HepG2 (cell line): ENCODE results near the gene MBIP. TPM values are rescaled to one million over a fixed set of nuclear protein-coding genes. Genes with fewer than 3 reads are reported as not detected.
A peak's percentile ranks its signal among the peaks of the same experiment; 100 is the strongest.

ENCODE experiments used
- CBX2 ChIP-seq, 2 experiments: fragments of 200-600 bp in 1 of 2; sonication (generic); formaldehyde crosslinking in 1 of 2; IDR thresholded peaks; 2 replicates each; pipeline versions ENCODE4 v1.7.0 to v1.8.1; 2018 to 2022; ENCODE audit warnings: low read depth in 2 of 2, low read length in 1 of 2, mild to moderate bottlenecking in 1 of 2, missing genetic modification reagents in 1 of 2
- GMEB2 ChIP-seq: IDR thresholded peaks from 2 replicates; pipeline ENCODE4 v1.6.1; 2016; ENCODE audit warnings: missing biosample characterization, missing genetic modification reagents, low read depth
- GPN1 ChIP-seq: sonication (generic); formaldehyde crosslinking; IDR thresholded peaks from 2 replicates; pipeline ENCODE4 v1.5.1; 2020; ENCODE audit warnings: missing genetic modification reagents, borderline replicate concordance
- HMG20B ChIP-seq: conservative IDR thresholded peaks from 2 replicates; pipeline ENCODE4 v1.6.1; 2016; ENCODE audit warnings: missing genetic modification reagents, missing compliant biosample characterization
- HOXA7 ChIP-seq: sonication (generic); formaldehyde crosslinking; IDR thresholded peaks from 2 replicates; pipeline ENCODE4 v1.8.1; 2022; ENCODE audit warnings: mild to moderate bottlenecking, missing genetic modification reagents, moderate library complexity
- JUN ChIP-seq: sonication (generic); formaldehyde crosslinking; IDR thresholded peaks from 2 replicates; pipeline ENCODE4 v1.4.0; 2020; ENCODE audit warnings: mild to moderate bottlenecking, missing genetic modification reagents
- KDM1A ChIP-seq: IDR thresholded peaks from 2 replicates; pipeline ENCODE4 v1.6.1; 2016; ENCODE audit warnings: missing compliant biosample characterization
- KDM5A ChIP-seq: fragments of 200-600 bp; sonication (generic); IDR thresholded peaks from 2 replicates; pipeline ENCODE4 v1.7.0; 2018; ENCODE audit warnings: antibody characterized with exemption, mild to moderate bottlenecking, low read length, borderline replicate concordance
- MAFG ChIP-seq: sonication (generic); formaldehyde crosslinking; IDR thresholded peaks from 2 replicates; pipeline ENCODE4 v1.5.1; 2020; ENCODE audit warnings: mild to moderate bottlenecking, missing genetic modification reagents
- MATR3 ChIP-seq: sonication (generic); formaldehyde crosslinking; IDR thresholded peaks from 2 replicates; pipeline ENCODE4 v1.4.0; 2020; ENCODE audit warnings: missing genetic modification reagents
- MXD4 ChIP-seq: IDR thresholded peaks from 2 replicates; pipeline ENCODE4 v1.6.1; 2016; ENCODE audit warnings: mild to moderate bottlenecking, missing biosample characterization, missing genetic modification reagents
- PCBP1 ChIP-seq: fragments of 200-400 bp; formaldehyde crosslinking; IDR thresholded peaks from 2 replicates; pipeline ENCODE4 v1.6.1; 2017; ENCODE audit warnings: mild to moderate bottlenecking, low read depth, low read length, borderline replicate concordance
- POLR2G ChIP-seq: fragments of 200-400 bp; formaldehyde crosslinking; IDR thresholded peaks from 2 replicates; pipeline ENCODE4 v1.6.1; 2018; ENCODE audit warnings: mild to moderate bottlenecking, low read depth, low read length, moderate library complexity
- SRY ChIP-seq: sonication (generic); formaldehyde crosslinking; IDR thresholded peaks from 2 replicates; pipeline ENCODE4 v1.8.0; 2022; ENCODE audit warnings: mild to moderate bottlenecking, missing genetic modification reagents
- THAP9 ChIP-seq: sonication (generic); formaldehyde crosslinking; IDR thresholded peaks from 2 replicates; pipeline ENCODE4; 2020; ENCODE audit warnings: missing genetic modification reagents, mild to moderate bottlenecking, borderline replicate concordance
- XBP1 ChIP-seq: sonication (generic); formaldehyde crosslinking; IDR thresholded peaks from 2 replicates; pipeline ENCODE4 v1.5.0; 2020; ENCODE audit warnings: missing genetic modification reagents
- ZNF205 ChIP-seq: IDR thresholded peaks from 2 replicates; pipeline ENCODE4 v1.6.1; 2018; ENCODE audit warnings: missing biosample characterization, missing genetic modification reagents
- ZNF484 ChIP-seq: sonication (generic); formaldehyde crosslinking; IDR thresholded peaks from 2 replicates; pipeline ENCODE4 v1.5.1; 2020; ENCODE audit warnings: mild to moderate bottlenecking, low read depth, missing genetic modification reagents, borderline replicate concordance
- ZNF678 ChIP-seq: sonication (generic); formaldehyde crosslinking; IDR thresholded peaks from 2 replicates; pipeline ENCODE4 v1.4.0; 2020; ENCODE audit warnings: mild to moderate bottlenecking, missing genetic modification reagents
- ZNF75D ChIP-seq: sonication (generic); formaldehyde crosslinking; IDR thresholded peaks from 2 replicates; pipeline ENCODE4 v1.8.1; 2023; ENCODE audit warnings: missing genetic modification reagents, mild to moderate bottlenecking, borderline replicate concordance
- ZSCAN25 ChIP-seq: sonication (generic); formaldehyde crosslinking; IDR thresholded peaks from 2 replicates; pipeline ENCODE4 v1.8.0; 2022; ENCODE audit warnings: mild to moderate bottlenecking, missing genetic modification reagents
- polyA plus RNA-seq, 8 experiments: library from polyadenylated mRNA; depleted of rRNA in 3 of 8; stranded (reverse) in 7 of 8; unstranded in 1 of 8; fragments of >200 nt; fragmentation: Illumina TruSeq in 4 of 8; extraction: Trizol in 4 of 8; gene quantifications; 2 replicates each; pipeline versions ENCODE4 v1.2.1 to v1.2.3, GENCODE V29; 2011 to 2016; ENCODE audit warnings: low read depth in 4 of 8, missing spikeins in 1 of 8, mixed read lengths in 1 of 8; ENCODE audit not compliant: insufficient read depth in 1 of 8
- total RNA-seq, 5 experiments: library from RNA; depleted of rRNA; stranded (reverse); fragments of >200 nt; fragmentation: Illumina TruSeq; extraction: Trizol; gene quantifications; 2 replicates each; pipeline ENCODE4 v1.2.3, GENCODE V29; 2016; ENCODE audit warnings: low read depth in 1 of 5
- TF ChIP-seq, protein P1 (sequence below): sonication (generic); formaldehyde crosslinking; IDR thresholded peaks from 2 replicates; pipeline ENCODE4 v1.5.0; 2020; ENCODE audit warnings: mild to moderate bottlenecking, missing genetic modification reagents
- TF ChIP-seq, protein P2 (sequence below): sonication (generic); formaldehyde crosslinking; IDR thresholded peaks from 2 replicates; pipeline ENCODE4 v1.4.0; 2020; ENCODE audit warnings: low read depth, mild to moderate bottlenecking, missing genetic modification reagents

MBIP gene
- total and polyA plus RNA-seq, 2 of the 13 experiments (the other 11 are each of a cell fraction or from before 2014, with no cell fraction given): 48.1 to 48.6 TPM

DNA sequence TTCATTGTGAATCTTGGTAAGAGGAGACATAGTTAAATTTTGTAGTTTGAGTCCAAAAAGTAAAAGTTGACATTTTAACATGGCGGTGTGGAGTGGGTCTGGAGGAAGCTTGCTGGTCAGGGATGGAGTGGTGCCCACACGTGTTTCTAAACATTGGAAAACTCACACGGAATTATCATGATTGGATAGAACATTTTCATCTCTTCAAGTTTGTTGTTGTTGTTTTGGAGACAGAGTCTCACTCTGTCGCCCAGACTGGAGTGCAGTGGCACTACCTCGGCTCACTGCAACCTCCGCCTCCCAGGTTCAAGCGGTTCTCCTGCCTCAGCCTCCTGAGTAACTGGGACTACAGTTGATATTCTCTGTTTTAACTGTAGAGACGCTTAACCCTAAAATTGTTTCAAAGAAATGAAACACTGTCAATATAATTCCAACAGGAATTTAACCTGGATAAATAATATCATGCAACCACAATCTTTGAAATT, 502 bp upstream of the MBIP start (continued):
- TF ChIP-seq MATR3 (CRISPR knock-in tag) (no peak), HMG20B (CRISPR knock-in tag) (no peak), MAFG (CRISPR knock-in tag) (no peak), GMEB2 (CRISPR knock-in tag) (no peak), JUN (CRISPR knock-in tag) (no peak; the same call in 1 of the 2 replicates), KDM1A (CRISPR knock-in tag) (no peak), POLR2G (no peak), HOXA7 (CRISPR knock-in tag) (no peak), KDM5A (no peak), ZSCAN25 (CRISPR knock-in tag) (no peak), SRY (no peak), GPN1 (no peak), MXD4 (CRISPR knock-in tag) (no peak), ZNF205 (CRISPR knock-in tag) (no peak), ZNF484 (CRISPR knock-in tag) (no peak), XBP1 (CRISPR knock-in tag) (peak; percentile 40; the same call in 1 of the 2 replicates), PCBP1 (no peak), THAP9 (CRISPR knock-in tag) (no peak), ZNF678 (CRISPR knock-in tag) (no peak), ZNF75D (no peak), CBX2 (IDR thresholded peaks at IDR 0.05; ENCODE audit: low read depth, low read length) (peak; percentile 69; the same call in 1 of the 2 replicates), CBX2 (CRISPR knock-in tag; IDR thresholded peaks at IDR 0.05; ENCODE audit: low read depth) (peak; percentile 93)
- TF ChIP-seq, protein P1, sequence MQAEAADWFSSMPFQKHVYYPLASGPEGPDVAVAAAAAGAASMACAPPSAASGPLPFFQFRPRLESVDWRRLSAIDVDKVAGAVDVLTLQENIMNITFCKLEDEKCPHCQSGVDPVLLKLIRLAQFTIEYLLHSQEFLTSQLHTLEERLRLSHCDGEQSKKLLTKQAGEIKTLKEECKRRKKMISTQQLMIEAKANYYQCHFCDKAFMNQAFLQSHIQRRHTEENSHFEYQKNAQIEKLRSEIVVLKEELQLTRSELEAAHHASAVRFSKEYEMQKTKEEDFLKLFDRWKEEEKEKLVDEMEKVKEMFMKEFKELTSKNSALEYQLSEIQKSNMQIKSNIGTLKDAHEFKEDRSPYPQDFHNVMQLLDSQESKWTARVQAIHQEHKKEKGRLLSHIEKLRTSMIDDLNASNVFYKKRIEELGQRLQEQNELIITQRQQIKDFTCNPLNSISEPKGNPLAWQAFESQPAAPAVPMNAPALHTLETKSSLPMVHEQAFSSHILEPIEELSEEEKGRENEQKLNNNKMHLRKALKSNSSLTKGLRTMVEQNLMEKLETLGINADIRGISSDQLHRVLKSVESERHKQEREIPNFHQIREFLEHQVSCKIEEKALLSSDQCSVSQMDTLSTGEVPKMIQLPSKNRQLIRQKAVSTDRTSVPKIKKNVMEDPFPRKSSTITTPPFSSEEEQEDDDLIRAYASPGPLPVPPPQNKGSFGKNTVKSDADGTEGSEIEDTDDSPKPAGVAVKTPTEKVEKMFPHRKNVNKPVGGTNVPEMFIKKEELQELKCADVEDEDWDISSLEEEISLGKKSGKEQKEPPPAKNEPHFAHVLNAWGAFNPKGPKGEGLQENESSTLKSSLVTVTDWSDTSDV (CRISPR knock-in tag): no peak
- TF ChIP-seq, protein P2, sequence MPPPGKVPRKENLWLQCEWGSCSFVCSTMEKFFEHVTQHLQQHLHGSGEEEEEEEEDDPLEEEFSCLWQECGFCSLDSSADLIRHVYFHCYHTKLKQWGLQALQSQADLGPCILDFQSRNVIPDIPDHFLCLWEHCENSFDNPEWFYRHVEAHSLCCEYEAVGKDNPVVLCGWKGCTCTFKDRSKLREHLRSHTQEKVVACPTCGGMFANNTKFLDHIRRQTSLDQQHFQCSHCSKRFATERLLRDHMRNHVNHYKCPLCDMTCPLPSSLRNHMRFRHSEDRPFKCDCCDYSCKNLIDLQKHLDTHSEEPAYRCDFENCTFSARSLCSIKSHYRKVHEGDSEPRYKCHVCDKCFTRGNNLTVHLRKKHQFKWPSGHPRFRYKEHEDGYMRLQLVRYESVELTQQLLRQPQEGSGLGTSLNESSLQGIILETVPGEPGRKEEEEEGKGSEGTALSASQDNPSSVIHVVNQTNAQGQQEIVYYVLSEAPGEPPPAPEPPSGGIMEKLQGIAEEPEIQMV (CRISPR knock-in tag): no peak
